Islet of Langerhans (tissue), 1 donor: ENCODE measurements around the gene MMD.

Experiments used
- FAIRE-seq: peaks from one replicate; lab custom pipeline; 2011; peaks lifted over from hg19 to GRCh38; lab: Jason Lieb, UNC

The MMD gene

GRCh38 chr17:55348749-55349354 is 72.8 kb downstream of the MMD start:
- no peak for FAIRE-seq

- no peak for FAIRE-seq
Observed at GRCh38 chr17:55347341-55347740, 74.3 kb downstream of the MMD start.

GRCh38 chr17:55346658-55347057 is 75.0 kb downstream of the MMD start:
- no peak for FAIRE-seq

- no peak for FAIRE-seq
Observed at GRCh38 chr17:55345132-55345531, 76.5 kb downstream of the MMD start.

GRCh38 chr17:55344514-55344997 is 77.1 kb downstream of the MMD start:
- FAIRE-seq = no peak

- no peak for FAIRE-seq
Observed at GRCh38 chr17:55343900-55344513, 77.6 kb downstream of the MMD start.

GRCh38 chr17:55342800-55343585 is 78.6 kb downstream of the MMD start:
- no peak for FAIRE-seq
